ENCODE measurements around the gene ACADL.
A peak's percentile ranks its signal among the peaks of the same experiment; 100 is the strongest.

ACADL gene

DNA sequence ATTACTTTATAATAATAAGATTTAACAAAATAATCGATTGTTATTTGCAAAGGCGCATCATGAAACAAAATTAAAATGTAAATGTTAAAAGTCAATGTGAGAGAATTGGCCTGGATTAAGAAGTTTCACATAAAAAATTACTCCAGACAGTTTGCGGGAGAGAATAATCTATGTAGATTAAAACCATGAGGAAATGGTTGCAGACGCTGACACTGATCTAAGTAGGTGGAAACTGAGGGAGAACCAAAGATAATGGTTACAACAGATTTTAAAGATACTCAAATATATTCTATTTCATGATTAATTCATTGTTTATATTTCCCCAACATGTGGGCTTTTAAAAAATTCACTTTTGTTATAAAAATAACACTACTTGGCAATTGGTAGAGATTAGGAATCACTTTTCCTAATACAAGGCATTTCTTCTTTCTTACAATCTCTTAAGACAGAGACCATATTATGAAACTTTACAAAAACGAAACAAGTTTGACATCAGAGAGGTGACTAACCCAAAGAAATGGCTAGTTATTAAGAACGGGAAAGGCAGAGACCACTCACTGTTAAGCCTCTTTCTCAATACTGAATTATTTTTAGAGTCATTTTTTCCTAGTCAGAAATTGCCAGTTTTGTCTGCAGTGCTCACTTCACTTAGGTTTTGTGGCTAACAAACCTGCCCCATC is 55.6 kb downstream of the ACADL start:
- peak; percentile 53 to 86 for DNase-seq

GRCh38 chr2:210167227-210167626 is 58.0 kb downstream of the ACADL start:
- no peak for DNase-seq

DNA sequence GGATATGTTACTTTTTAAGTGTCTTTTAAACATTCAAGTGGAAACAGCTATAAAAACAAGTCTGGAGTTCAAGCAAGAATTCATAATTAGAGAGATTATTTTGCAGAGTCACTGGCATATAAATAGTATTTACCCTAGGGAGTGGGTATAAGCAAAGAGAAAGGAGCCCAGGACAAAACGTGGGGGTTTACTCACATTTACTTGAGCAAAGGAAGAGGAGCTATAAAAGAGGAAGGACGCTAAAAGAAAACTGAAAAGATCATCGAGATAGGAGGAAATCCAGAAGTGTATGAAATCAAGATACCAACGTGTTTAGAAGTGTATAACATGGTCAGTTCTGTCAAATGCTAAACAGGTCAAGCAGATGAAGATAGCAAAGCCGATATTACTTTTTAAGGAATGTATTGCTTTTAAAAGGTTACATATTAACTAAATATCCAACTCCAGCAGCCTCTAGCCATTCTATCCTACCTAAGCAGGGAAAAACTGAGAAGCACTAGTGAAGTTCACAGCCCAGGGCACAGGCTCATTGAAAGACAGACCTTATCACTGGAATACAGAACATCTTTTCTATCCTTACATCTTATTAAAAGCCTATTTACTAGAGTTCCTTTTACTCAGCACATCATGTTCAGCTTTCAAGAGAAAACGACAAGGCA is 62.7 kb downstream of the ACADL start:
- no peak for DNase-seq

GRCh38 chr2:210159059-210159458 is 66.2 kb downstream of the ACADL start:
- DNase-seq, result no peak

DNA sequence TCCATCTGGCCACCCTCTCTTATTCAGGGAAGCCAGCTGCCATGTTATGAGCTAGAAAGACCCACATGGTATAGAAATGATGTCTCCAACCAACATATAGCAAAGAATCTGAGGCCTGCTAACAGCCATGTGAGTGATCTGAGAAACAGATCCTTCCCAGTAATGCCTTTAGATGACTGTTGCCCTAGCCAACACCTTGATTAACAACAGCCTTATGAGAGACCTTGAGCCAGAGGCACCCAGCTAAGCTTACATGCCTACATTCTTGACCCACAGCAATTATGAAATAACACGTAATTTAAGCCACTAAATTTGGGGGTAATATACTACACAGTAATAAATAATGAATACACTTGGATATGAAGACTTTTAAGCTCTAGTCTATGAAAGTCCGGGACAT is 67.0 kb downstream of the ACADL start:
- no peak for DNase-seq

DNA sequence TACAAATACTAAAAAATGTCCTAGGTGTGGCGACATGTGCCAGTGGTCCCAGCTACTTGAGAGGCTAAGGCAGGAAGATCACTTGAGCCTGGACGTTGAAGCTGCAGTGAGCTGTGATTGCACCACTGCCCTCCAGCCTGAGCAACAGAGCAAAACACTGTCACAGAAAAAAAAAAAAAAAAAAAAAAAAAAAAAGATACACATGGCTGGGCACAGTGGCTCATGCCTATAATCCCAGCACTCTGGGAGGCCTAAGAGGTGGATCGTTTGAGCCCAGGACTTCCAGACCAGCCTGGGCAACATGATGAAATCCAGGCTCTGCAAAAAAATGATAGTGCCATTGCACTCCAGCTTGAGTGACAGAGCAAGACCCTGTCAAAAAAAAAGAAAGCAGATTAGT is 67.7 kb downstream of the ACADL start:
- no peak for DNase-seq

GRCh38 chr2:210147614-210148013 is 77.6 kb downstream of the ACADL start:
- DNase-seq, result no peak

Measured in inflammatory macrophage (primary cell).